ENCODE data around the gene S100PBP. TPM values are rescaled to one million over a fixed set of nuclear protein-coding genes. Genes with fewer than 3 reads are reported as not detected.
"Not testable (repeated sequence)": the region's sequence is repeated elsewhere in the genome, so short reads cannot be mapped to it uniquely, and the experiment has no call there.

S100PBP gene
- total RNA-seq, 1 experiment from 2014 or later, result 83.4 TPM

DNA sequence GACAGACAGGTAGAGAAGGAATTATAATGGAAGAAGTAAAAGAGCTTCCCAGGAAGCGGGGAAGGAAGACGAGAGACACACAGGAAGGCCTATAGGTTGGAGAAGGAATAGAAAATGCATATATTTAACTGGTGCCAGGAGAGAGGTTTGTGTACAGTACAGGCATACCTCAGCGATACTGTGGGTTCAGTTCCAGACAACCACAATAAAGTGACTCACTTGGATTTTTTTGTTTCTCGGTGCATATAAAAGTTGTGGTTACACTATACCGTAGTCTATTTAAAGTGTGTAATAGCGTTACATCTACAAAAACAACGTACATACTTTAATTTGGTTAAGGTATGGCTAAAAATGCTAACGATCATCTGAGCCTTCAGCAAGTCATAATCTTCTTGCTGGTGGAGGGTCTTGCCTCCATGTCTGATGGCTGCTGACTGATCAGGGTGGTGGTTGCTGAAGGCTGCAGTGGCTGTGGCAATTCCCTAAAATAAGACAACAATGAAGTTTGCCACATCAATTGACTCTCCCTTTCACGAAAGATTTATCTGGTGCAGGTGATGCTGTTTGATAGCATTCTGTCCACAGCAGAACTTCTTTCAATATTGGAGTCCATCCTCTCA, 16.2 kb upstream of the S100PBP start:
- Histone ChIP-seq H3K27me3 (ENCODE audit: control insufficient read depth, insufficient read depth, low read length) (no peaks in the 10 kb centered on the region), H3K36me3 (replicated peaks; ENCODE audit: control insufficient read depth, insufficient read depth, low read length) (peaks cover 37% of the 10 kb centered on the region), H3K4me3 (ENCODE audit: insufficient read depth, low read depth, low read length) (no peak overlapping the region)
- DNase-seq, result no peak

DNA sequence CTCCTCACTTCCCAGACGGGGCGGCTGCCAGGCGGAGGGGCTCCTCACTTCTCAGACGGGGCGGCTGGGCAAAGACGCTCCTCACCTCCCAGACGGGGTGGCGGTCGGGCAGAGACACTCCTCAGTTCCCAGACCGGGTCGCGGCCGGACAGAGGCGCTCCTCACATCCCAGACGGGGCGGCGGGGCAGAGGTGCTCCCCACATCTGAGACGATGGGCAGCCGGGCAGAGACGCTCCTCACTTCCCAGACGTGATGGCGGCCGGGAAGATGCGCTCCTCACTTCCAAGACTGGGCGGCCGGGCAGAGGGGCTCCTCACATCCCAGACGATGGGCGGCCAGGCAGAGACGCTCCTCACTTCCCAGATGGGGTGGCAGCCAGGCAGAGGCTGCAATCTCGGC, 13.0 kb upstream of the S100PBP start:
- not testable (repeated sequence) for H3K4me3 ChIP-seq (ENCODE audit: insufficient read depth, low read depth, low read length); H3K27me3 ChIP-seq (ENCODE audit: control insufficient read depth, insufficient read depth, low read length); DNase-seq
- peaks cover 29% of the 10 kb centered on the region for H3K36me3 ChIP-seq (replicated peaks; ENCODE audit: control insufficient read depth, insufficient read depth, low read length)

DNA sequence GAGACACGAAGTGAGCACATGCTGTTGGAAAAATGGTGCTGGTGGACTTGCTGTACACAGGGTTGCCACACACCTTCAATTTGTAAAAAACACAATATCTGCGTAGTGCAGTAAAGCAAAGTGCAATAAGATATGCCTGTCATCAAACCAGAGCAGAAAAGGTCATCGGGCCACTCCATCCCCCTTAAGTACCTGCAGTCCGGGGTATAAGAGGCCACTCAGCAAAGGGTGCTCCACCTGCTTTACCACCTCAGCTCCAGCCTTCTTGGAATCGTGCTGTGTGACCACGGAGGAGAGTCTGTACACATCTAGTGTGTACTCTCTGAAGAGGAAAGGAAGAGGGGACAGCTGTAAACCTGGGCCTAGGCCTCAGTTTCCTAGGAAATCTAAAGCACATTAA, 11.2 kb upstream of the S100PBP start:
- Histone ChIP-seq H3K36me3 (replicated peaks; ENCODE audit: control insufficient read depth, insufficient read depth, low read length) (peaks cover 37% of the 10 kb centered on the region), H3K27me3 (ENCODE audit: control insufficient read depth, insufficient read depth, low read length) (no peaks in the 10 kb centered on the region), H3K4me3 (ENCODE audit: insufficient read depth, low read depth, low read length) (no peak overlapping the region)
- DNase-seq, result no peak

DNA sequence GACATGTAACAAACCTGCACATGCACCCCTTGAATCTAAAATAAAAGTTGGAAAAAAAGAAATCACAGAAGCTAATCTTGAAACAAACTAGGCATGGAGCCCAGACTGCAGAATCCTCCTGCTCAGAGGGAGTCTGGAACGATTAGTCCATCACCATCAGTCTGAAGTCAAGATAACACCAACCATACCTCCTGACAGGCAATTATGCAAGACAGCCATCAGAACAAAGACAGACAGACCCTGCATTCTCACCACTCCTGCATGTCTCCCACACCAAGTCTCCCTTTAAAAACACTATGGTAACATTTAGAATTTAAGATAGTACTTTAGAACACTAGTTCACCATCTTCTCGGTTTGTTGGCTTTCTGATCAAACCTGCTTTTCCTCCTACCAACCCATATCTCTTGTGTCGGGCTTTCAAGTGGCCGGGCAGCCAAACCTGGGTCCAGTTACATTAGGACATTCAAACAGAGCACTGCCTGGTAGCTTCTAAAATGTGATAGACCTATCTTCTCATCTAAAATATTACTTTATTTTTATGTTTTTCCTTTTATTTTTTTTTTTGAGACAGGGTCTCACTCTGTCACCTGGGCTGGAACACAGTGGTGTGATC, 10.4 kb upstream of the S100PBP start:
- Histone ChIP-seq H3K36me3 (replicated peaks; ENCODE audit: control insufficient read depth, insufficient read depth, low read length) (peaks cover 37% of the 10 kb centered on the region), H3K4me3 (ENCODE audit: insufficient read depth, low read depth, low read length) (no peak overlapping the region), H3K27me3 (ENCODE audit: control insufficient read depth, insufficient read depth, low read length) (no peaks in the 10 kb centered on the region)
- no peak for DNase-seq

DNA sequence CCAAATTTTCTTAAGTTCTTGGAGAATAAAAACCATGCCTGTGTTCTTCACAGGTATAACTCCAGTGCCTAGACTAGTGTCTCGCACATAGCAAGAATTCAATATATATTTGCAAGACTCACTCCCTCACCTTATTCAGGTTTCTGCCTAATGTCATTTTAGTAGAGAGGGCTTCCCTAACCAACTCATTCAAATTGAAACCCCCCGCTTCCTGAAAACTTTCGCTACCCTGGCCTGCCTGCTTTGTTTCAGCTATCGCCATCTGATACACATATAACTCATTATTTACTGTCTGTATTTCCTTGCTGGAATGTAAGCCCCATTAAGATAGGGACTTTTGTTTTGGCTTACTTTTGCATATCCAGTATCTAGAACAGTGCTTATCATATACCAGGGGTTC, 8.9 kb upstream of the S100PBP start:
- peaks cover 30% of the 10 kb centered on the region for H3K36me3 ChIP-seq (replicated peaks; ENCODE audit: control insufficient read depth, insufficient read depth, low read length)
- DNase-seq, result no peak
- no peak overlapping the region for H3K4me3 ChIP-seq (ENCODE audit: insufficient read depth, low read depth, low read length)
- no peaks in the 10 kb centered on the region for H3K27me3 ChIP-seq (ENCODE audit: control insufficient read depth, insufficient read depth, low read length)

DNA sequence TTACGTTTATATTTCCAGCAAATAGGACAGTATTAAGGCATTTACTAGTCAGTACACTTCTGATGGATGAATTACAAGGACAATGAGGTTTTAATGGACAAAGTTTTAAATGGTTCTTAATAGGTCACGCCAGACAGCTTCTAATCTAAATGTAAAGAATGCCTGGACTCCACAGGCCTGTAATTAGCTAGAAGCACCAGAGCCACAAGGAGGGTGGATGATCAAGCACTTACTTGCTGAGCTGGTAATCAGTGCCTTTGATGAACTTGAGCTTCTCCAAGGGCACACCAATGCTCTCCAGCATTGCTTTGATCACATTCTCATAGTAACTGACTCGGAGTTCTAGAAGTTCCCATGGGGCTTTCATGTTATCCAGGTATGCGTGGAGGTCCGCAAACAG, 7.1 kb upstream of the S100PBP start:
- no peak for DNase-seq
- H3K36me3 ChIP-seq (replicated peaks; ENCODE audit: control insufficient read depth, insufficient read depth, low read length), result peaks cover 27% of the 10 kb centered on the region

DNA sequence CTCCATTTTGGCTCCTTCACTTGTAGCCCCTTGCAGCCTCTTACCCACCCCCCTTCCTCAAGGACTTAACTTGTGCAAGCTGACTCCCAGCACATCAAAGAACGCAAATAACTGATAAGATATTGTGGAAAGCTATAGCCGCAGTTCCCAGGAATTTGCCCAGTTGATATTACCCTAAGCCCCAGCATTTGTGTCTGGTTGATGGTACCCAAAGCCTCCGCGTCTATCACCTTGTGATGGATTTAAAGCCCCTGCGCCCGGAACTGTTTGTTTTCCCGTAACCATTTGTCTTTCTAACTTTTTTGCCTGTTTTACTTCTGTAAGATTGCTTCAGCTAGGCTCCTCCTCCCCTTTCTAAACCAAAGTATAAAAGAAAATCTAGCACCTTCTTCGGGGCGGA, 6.2 kb upstream of the S100PBP start:
- no peak overlapping the region for H3K4me3 ChIP-seq (ENCODE audit: insufficient read depth, low read depth, low read length)
- DNase-seq, result no peak
- H3K27me3 ChIP-seq (ENCODE audit: control insufficient read depth, insufficient read depth, low read length), result no peaks in the 10 kb centered on the region
- H3K36me3 ChIP-seq (replicated peaks; ENCODE audit: control insufficient read depth, insufficient read depth, low read length), result peaks cover 22% of the 10 kb centered on the region

More for the DNA sequence above, 7.1 kb upstream of the S100PBP start:
- Histone ChIP-seq H3K4me3 (ENCODE audit: insufficient read depth, low read depth, low read length) (no peak overlapping the region), H3K27me3 (ENCODE audit: control insufficient read depth, insufficient read depth, low read length) (no peaks in the 10 kb centered on the region)

DNA sequence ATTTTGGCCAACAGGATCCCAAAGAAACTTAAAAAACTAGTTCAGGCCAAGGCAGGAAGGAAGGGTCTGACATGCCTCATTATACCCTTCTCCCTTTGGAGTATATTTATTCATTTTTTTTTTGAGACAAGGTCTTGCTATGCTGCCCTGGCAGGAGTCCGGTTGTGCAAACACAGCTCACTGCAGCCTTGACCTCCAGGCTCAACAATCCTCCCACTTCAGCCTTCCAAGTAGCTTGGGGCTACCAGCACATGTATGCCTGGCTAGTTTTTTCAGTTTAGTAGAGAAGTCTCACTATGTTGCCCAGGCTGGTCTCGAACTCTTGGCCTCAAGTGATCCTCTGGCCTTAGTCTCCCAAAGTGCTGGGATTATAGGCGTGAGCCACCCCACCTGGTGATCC, 5.5 kb upstream of the S100PBP start:
- Histone ChIP-seq H3K4me3 (ENCODE audit: insufficient read depth, low read depth, low read length) (no peak overlapping the region), H3K36me3 (replicated peaks; ENCODE audit: control insufficient read depth, insufficient read depth, low read length) (peaks cover 18% of the 10 kb centered on the region), H3K27me3 (ENCODE audit: control insufficient read depth, insufficient read depth, low read length) (no peaks in the 10 kb centered on the region)
- no peak for DNase-seq

DNA sequence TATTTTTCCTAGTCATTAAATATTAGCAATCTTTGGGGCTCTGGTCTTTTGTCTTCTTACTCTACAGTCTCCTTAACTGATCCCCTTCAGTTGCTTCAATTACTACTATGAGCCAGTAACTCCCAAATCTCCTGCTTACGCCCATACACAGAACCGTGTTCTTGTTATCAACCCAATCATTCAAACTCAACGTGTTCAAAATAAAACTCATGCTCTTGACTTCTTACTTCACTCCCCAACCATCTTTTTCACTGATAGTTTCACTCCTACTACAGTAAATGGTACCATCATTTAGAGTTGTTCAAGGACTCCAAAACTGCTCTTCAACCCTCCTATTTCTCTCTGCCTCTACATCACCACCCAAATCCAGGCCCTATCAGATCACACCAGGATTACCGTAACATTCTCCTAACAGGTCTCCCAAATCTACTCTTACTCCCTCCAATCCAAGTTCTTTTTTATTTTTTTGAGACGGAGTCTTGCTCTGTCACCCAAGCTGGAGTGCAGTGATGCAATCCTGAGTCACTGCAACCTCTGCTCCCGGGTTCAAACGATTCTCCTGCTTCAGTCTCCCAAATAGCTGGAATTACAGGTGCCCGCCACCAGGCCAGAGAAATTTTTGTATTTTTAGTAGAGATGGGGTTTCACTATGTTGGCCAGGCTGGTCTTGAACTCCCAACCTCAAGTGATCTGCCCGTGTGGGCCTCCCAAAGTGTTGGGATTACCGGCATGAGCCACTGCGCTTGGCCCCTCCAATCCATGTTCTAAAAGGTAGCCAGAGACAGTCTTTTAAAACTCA, 3.3 kb upstream of the S100PBP start:
- DNase-seq, result no peak
- no peaks in the 10 kb centered on the region for H3K27me3 ChIP-seq (ENCODE audit: control insufficient read depth, insufficient read depth, low read length)
- peaks cover 12% of the 10 kb centered on the region for H3K36me3 ChIP-seq (replicated peaks; ENCODE audit: control insufficient read depth, insufficient read depth, low read length)
- no peak overlapping the region for H3K4me3 ChIP-seq (ENCODE audit: insufficient read depth, low read depth, low read length)

DNA sequence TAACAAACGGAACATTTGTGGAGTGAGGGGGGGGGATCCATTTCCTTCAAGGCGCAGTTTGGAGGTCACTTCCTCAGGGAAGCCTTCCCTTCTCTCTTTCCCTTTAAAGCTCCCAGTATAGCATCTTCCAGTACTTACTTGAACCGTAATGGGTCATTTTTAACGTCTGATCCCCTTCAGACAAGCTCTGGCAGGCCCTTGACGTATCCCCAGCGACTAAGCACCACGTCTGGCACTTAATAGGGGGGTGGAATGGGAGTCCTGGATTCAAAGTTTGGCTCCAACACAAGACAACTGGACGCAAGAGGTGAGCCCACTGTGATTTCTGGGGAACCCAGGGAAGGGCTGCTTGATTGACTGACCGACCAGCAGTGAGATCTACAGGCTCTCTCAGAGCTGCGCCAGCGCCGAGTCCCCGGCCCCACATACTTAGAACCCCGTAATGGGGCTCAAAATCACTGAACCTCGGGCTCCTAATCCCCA, 736 bp upstream of the S100PBP start:
- no peaks in the 10 kb centered on the region; the same call in 1 of the 2 replicates for H3K36me3 ChIP-seq (replicated peaks; ENCODE audit: control insufficient read depth, insufficient read depth, low read length)
- DNase-seq, result peak; percentile 60
- no peaks in the 10 kb centered on the region for H3K27me3 ChIP-seq (ENCODE audit: control insufficient read depth, insufficient read depth, low read length)
- H3K4me3 ChIP-seq (ENCODE audit: insufficient read depth, low read depth, low read length), result peak overlapping the region; percentile 98

DNA sequence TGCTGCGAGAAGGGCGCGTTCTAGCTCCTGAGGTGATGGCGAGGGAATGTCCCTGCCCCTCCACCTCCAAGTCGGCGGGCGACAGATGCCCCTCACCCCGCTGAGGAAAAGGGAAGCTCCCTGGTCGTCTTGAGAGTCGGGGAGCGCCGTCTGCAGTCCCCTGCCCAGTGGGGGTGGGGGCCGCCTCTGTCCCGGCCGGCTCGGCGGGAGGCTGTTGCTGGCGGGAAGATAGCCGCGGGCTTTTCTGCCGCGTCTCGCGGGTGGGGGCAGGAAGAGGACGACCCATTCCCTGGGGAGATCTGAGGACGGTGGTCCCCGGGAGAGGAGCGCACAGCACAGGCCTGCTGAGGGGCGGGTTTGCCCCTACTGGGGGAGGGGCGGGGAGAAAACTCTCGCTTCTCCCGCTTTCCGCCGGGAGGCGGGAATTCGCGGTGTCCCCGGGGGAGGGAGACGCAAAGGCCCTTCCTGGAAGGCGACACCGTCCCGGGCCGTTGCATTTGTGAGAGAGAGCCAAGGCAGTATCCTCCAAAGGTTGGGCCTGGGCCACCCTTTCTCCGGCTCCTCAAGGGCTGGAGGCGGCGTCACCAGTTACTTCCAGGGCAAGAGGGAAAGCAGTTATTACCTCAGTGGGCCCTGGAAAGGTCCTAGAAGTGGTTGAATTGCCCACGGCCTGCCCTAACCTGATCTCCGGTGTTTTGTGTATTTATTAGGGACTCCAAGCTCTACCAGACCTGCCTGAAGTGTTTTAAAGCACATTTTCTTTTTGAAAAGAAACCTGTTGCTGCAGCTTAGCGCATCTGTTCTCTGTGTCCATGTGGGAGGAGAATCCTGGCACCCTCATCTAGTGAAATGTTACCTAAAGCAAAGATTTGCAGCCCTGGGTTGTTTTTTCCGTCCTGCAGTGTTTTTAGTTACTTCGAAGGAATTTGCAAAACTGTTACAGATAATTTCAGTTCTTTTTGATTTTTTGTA, 648 bp downstream of the S100PBP start:
- H3K36me3 ChIP-seq (replicated peaks; ENCODE audit: control insufficient read depth, insufficient read depth, low read length), result no peaks in the 10 kb centered on the region
- no peaks in the 10 kb centered on the region for H3K27me3 ChIP-seq (ENCODE audit: control insufficient read depth, insufficient read depth, low read length)
- DNase-seq, result peak; percentile 90
- peak overlapping the region; percentile 99 for H3K4me3 ChIP-seq (ENCODE audit: insufficient read depth, low read depth, low read length)

DNA sequence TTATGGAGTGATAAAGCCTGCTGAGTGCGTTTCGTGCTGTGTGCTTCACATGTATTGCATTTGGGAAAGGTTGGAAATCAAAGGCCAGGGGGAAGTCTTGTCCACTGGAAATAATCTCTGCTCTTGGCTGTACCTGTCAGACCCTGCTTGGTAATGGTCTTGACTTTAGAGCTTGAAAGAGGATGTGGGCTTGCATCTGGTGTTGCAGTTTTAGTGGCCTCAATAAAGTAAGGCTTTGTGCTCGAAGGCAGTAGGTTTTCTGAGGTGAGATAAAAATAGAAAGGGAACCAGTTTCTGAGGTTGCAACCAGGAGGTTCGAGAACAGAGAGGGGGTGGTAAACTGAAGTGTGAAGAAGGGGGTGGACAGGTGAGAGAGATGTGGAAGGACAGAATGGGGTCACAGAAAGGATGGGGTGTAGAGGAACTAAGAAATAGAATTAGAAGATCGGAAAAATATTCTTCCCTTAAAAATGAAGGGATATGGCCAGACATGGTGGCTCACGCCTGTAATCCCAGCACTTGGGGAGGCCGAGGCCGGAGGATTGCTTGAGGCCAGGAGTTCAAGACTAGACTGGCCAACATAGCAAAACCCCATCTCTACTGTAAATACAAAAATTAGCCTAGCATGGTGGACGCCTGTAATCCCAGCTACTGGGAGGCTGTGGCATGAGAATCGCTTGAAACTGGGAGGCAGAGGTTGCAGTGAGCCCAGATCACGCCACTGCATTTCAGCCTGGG, 1.5 kb downstream of the S100PBP start:
- H3K36me3 ChIP-seq (replicated peaks; ENCODE audit: control insufficient read depth, insufficient read depth, low read length), result no peaks in the 10 kb centered on the region
- DNase-seq, result no peak
- no peaks in the 10 kb centered on the region for H3K27me3 ChIP-seq (ENCODE audit: control insufficient read depth, insufficient read depth, low read length)
- H3K4me3 ChIP-seq (ENCODE audit: insufficient read depth, low read depth, low read length), result peak overlapping the region; percentile 99; the same call in 1 of the 2 replicates

DNA sequence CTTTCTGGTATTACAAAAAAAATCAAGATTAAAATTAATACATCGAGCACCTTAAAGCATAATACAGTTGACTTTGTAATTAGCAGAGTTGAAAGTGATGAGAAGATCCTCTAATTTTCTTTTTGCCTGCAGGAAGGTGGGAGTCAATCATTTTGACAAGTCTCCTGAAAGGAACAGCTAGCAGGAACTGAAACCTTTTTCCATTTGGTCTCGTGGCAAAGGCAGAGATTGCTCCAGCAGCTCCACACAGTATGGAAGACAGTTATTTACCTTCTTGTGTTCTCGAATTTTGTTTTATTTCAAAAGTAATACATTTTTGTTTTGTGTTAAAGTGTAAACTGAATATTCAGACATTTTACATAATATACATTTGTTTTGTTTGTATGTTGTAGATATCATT, 7.7 kb downstream of the S100PBP start:
- Histone ChIP-seq H3K36me3 (replicated peaks; ENCODE audit: control insufficient read depth, insufficient read depth, low read length) (peaks cover 24% of the 10 kb centered on the region), H3K27me3 (ENCODE audit: control insufficient read depth, insufficient read depth, low read length) (no peaks in the 10 kb centered on the region), H3K4me3 (ENCODE audit: insufficient read depth, low read depth, low read length) (no peak overlapping the region)
- DNase-seq, result no peak

Measured in H7 (cell line).